ENCODE results near the gene CEACAM20. TPM values are rescaled to one million over a fixed set of nuclear protein-coding genes. Genes with fewer than 3 reads are reported as not detected.

Gene CEACAM20
- total and polyA plus RNA-seq, 10 of the 15 experiments (the other 5 are each of a cell fraction or from before 2014, with no cell fraction given) = not detected

DNA sequence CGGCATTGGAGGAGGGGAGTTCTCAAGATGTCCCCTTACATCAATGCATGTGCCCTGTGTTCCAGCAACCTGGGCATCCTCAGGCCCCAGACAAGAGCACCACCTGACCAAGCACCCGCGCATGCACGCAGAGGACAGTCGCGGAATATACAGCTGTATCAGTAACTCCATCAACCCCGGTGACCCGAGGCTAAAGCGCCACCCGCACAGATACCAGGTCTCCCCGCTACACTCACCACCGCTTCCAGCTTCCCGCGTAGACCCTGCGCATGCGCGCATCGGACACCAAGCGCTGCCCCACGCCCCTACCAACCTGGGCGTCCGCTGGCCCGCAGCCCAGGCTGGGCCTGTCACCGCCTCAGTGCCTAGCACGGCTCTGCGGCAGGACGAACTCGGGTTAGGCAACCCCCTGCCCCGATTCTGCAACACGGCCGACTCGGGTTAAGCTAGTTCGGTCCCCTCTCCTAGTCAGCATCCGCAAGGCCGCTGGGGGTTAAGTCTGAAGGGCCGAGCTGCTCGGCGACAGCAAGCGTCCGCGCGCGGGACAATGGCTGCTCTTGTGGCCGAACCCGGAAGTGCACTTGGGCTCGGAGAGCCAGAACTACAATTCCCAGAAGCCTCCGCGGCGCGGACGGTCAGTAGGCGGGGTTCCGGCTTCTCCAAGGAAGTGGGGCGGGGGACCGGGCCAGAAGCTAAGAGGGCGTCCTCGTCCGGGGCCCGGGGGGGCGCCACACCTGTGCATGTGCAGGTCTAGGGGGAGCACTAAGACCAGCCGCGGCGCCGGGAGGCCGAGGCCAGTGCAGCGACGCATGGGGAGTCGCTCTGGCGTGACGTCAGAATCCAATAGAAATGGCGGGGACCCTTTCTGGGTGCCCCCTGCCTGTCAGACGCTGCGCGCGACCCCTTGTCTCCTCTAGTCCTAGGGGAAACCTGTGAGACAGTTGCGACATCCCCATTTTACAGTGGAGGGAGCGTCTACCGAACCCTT lies 29.2 kb downstream of the CEACAM20 start, which contains the start of gene ZNF180 (continued):
- TF ChIP-seq NR2C1 (IDR thresholded peaks at IDR 0.05) (peak; percentile 83), ZNF274 (IDR thresholded peaks at IDR 0.05; ENCODE audit: insufficient read depth, insufficient read length) (no peak), SMC3 (IDR thresholded peaks at IDR 0.05; ENCODE audit: borderline replicate concordance, low read length) (no peak), IKZF2 (IDR thresholded peaks at IDR 0.05) (no peak; a peak in 1 of 4 replicates), SMAD5 (IDR thresholded peaks at IDR 0.05; ENCODE audit: low read depth) (0 out of 2 replicates have a peak, but pooled peaks have one; percentile 21), GABPA (IDR thresholded peaks at IDR 0.05; ENCODE audit: low read depth) (peak; percentile 93), SMAD1 (IDR thresholded peaks at IDR 0.05; ENCODE audit: low read depth, partially characterized antibody) (no peak), E2F4 (IDR thresholded peaks at IDR 0.05; ENCODE audit: low read depth, low read length) (0 out of 2 replicates have a peak, but pooled peaks have one; percentile 58), BHLHE40 (IDR thresholded peaks at IDR 0.05; ENCODE audit: borderline replicate concordance in 1 of 2, low read depth in 2 of 2, low read length in 1 of 2) (peak; percentile 46 to 79; a peak in 3 of 4 replicates), RCOR1 (conservative IDR thresholded peaks at IDR 0.05; ENCODE audit: low read depth, low read length) (0 out of 2 replicates have a peak, but pooled peaks have one; percentile 70), HDGF (IDR thresholded peaks at IDR 0.05) (peak; percentile 81; the same call in 1 of the 2 replicates), KLF5 (IDR thresholded peaks at IDR 0.05; ENCODE audit: partially characterized antibody) (peak; percentile 55), IKZF1 (conservative IDR thresholded peaks at IDR 0.05) (peak; percentile 94), EED (IDR thresholded peaks at IDR 0.05; ENCODE audit: low read depth) (no peak), PAX8 (IDR thresholded peaks at IDR 0.05) (no peak), ATF2 (IDR thresholded peaks at IDR 0.05; ENCODE audit: low read length) (no peak), NFXL1 (IDR thresholded peaks at IDR 0.05; ENCODE audit: borderline replicate concordance) (no peak), ZNF592 (IDR thresholded peaks at IDR 0.05) (no peak), YBX1 (IDR thresholded peaks at IDR 0.05) (no peak)
- TF ChIP-seq, protein P1, sequence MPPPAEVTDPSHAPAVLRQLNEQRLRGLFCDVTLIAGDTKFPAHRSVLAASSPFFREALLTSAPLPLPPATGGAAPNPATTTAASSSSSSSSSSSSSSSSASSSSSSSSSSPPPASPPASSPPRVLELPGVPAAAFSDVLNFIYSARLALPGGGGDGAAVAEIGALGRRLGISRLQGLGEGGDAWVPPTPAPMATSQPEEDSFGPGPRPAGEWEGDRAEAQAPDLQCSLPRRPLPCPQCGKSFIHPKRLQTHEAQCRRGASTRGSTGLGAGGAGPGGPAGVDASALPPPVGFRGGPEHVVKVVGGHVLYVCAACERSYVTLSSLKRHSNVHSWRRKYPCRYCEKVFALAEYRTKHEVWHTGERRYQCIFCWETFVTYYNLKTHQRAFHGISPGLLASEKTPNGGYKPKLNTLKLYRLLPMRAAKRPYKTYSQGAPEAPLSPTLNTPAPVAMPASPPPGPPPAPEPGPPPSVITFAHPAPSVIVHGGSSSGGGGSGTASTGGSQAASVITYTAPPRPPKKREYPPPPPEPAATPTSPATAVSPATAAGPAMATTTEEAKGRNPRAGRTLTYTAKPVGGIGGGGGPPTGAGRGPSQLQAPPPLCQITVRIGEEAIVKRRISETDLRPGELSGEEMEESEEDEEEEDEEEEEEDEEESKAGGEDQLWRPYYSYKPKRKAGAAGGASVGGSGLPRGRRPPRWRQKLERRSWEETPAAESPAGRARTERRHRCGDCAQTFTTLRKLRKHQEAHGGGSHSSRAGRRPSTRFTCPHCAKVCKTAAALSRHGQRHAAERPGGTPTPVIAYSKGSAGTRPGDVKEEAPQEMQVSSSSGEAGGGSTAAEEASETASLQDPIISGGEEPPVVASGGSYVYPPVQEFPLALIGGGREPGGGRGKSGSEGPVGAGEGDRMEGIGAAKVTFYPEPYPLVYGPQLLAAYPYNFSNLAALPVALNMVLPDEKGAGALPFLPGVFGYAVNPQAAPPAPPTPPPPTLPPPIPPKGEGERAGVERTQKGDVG (CRISPR knock-in tag; IDR thresholded peaks at IDR 0.05) = no peak

Data from GM12878 (cell line).